ENCODE results near the gene FSTL4. TPM values are rescaled to one million over a fixed set of nuclear protein-coding genes. Genes with fewer than 3 reads are reported as not detected.
"Not testable (repeated sequence)": the region's sequence is repeated elsewhere in the genome, so short reads cannot be mapped to it uniquely, and the experiment has no call there.

The FSTL4 gene
- polyA plus RNA-seq, 2 donors, result 0.67 to 2.1 TPM

- not testable (repeated sequence) for H3K4me3 ChIP-seq (ENCODE audit: low read depth in 1 of 2, low read length in 2 of 2); H3K9me3 ChIP-seq (ENCODE audit: control insufficient read depth in 2 of 2, insufficient read depth in 1 of 2, low read depth in 1 of 2, low read length in 1 of 2); H3K27me3 ChIP-seq (ENCODE audit: control insufficient read depth in 1 of 2, insufficient read depth in 2 of 2, low read length in 2 of 2); H3K36me3 ChIP-seq (ENCODE audit: control insufficient read depth in 2 of 2, insufficient read depth in 2 of 2, low read length in 1 of 2); H3K4me1 ChIP-seq (ENCODE audit: control insufficient read depth in 2 of 2, insufficient read depth in 2 of 2, low read length in 1 of 2); H3K27ac ChIP-seq (ENCODE audit: low read depth in 2 of 2, low read length in 1 of 2)
- 52 to 60% methylated on average over 9 of the region's 9 CpGs for WGBS, 2 donors
These were observed 441.5 kb downstream of the FSTL4 start for GRCh38 chr5:133170756-133171387.

GRCh38 chr5:133164759-133165158, 447.6 kb downstream of the FSTL4 start:
- H3K4me1 ChIP-seq (ENCODE audit: control insufficient read depth in 2 of 2, insufficient read depth in 2 of 2, low read length in 1 of 2), result no peaks in the 10 kb centered on the region
- H3K27me3 ChIP-seq (ENCODE audit: control insufficient read depth in 1 of 2, insufficient read depth in 2 of 2, low read length in 2 of 2), result no peaks in the 10 kb centered on the region
- H3K9me3 ChIP-seq (ENCODE audit: control insufficient read depth in 2 of 2, insufficient read depth in 1 of 2, low read depth in 1 of 2, low read length in 1 of 2), result no peaks in the 10 kb centered on the region
- H3K36me3 ChIP-seq (ENCODE audit: control insufficient read depth in 2 of 2, insufficient read depth in 2 of 2, low read length in 1 of 2), result no peaks in the 10 kb centered on the region
- no peak overlapping the region for H3K4me3 ChIP-seq (ENCODE audit: low read depth in 1 of 2, low read length in 2 of 2)
- WGBS, 2 donors, result 41 to 66% methylated on average over 2 of the region's 2 CpGs
- no peak overlapping the region for H3K27ac ChIP-seq (ENCODE audit: low read depth in 2 of 2, low read length in 1 of 2)

GRCh38 chr5:133163839-133164238, 448.5 kb downstream of the FSTL4 start:
- no peaks in the 10 kb centered on the region for H3K9me3 ChIP-seq (ENCODE audit: control insufficient read depth in 2 of 2, insufficient read depth in 1 of 2, low read depth in 1 of 2, low read length in 1 of 2)
- WGBS, 2 donors, result 94 to 96% methylated on average over 3 of the region's 3 CpGs
- H3K4me3 ChIP-seq (ENCODE audit: low read depth in 1 of 2, low read length in 2 of 2), result no peak overlapping the region
- H3K4me1 ChIP-seq (ENCODE audit: control insufficient read depth in 2 of 2, insufficient read depth in 2 of 2, low read length in 1 of 2), result no peaks in the 10 kb centered on the region
- no peak overlapping the region for H3K27ac ChIP-seq (ENCODE audit: low read depth in 2 of 2, low read length in 1 of 2)
- H3K36me3 ChIP-seq (ENCODE audit: control insufficient read depth in 2 of 2, insufficient read depth in 2 of 2, low read length in 1 of 2), result no peaks in the 10 kb centered on the region
- H3K27me3 ChIP-seq (ENCODE audit: control insufficient read depth in 1 of 2, insufficient read depth in 2 of 2, low read length in 2 of 2), result no peaks in the 10 kb centered on the region

- no peak overlapping the region for H3K27ac ChIP-seq (ENCODE audit: low read depth in 2 of 2, low read length in 1 of 2)
- H3K9me3 ChIP-seq (ENCODE audit: control insufficient read depth in 2 of 2, insufficient read depth in 1 of 2, low read depth in 1 of 2, low read length in 1 of 2), result no peaks in the 10 kb centered on the region
- H3K4me1 ChIP-seq (ENCODE audit: control insufficient read depth in 2 of 2, insufficient read depth in 2 of 2, low read length in 1 of 2), result no peaks in the 10 kb centered on the region
- H3K4me3 ChIP-seq (ENCODE audit: low read depth in 1 of 2, low read length in 2 of 2), result no peak overlapping the region
- WGBS, 2 donors, result 93 to 96% methylated on average over 1 of the region's 1 CpG
- no peaks in the 10 kb centered on the region for H3K27me3 ChIP-seq (ENCODE audit: control insufficient read depth in 1 of 2, insufficient read depth in 2 of 2, low read length in 2 of 2)
- no peaks in the 10 kb centered on the region for H3K36me3 ChIP-seq (ENCODE audit: control insufficient read depth in 2 of 2, insufficient read depth in 2 of 2, low read length in 1 of 2)
These were observed 452.8 kb downstream of the FSTL4 start for GRCh38 chr5:133159543-133159942.

GRCh38 chr5:133155326-133155969, 456.9 kb downstream of the FSTL4 start:
- WGBS, 2 donors, result 71 to 75% methylated on average over 4 of the region's 4 CpGs
- H3K4me3 ChIP-seq (ENCODE audit: low read depth in 1 of 2, low read length in 2 of 2), result no peak overlapping the region

GRCh38 chr5:133154274-133155075, 457.9 kb downstream of the FSTL4 start:
- H3K36me3 ChIP-seq (ENCODE audit: control insufficient read depth in 2 of 2, insufficient read depth in 2 of 2, low read length in 1 of 2), result no peaks in the 10 kb centered on the region
- 89 to 91% methylated on average over 12 of the region's 12 CpGs for WGBS, 2 donors
- no peak overlapping the region for H3K4me3 ChIP-seq (ENCODE audit: low read depth in 1 of 2, low read length in 2 of 2)
- H3K27ac ChIP-seq (ENCODE audit: low read depth in 2 of 2, low read length in 1 of 2), result no peak overlapping the region
- H3K4me1 ChIP-seq (ENCODE audit: control insufficient read depth in 2 of 2, insufficient read depth in 2 of 2, low read length in 1 of 2), result no peaks in the 10 kb centered on the region
- no peaks in the 10 kb centered on the region for H3K27me3 ChIP-seq (ENCODE audit: control insufficient read depth in 1 of 2, insufficient read depth in 2 of 2, low read length in 2 of 2)
- no peaks in the 10 kb centered on the region for H3K9me3 ChIP-seq (ENCODE audit: control insufficient read depth in 2 of 2, insufficient read depth in 1 of 2, low read depth in 1 of 2, low read length in 1 of 2)

More at GRCh38 chr5:133155326-133155969, 456.9 kb downstream of the FSTL4 start:
- no peak overlapping the region for H3K27ac ChIP-seq (ENCODE audit: low read depth in 2 of 2, low read length in 1 of 2)
- no peaks in the 10 kb centered on the region for H3K9me3 ChIP-seq (ENCODE audit: control insufficient read depth in 2 of 2, insufficient read depth in 1 of 2, low read depth in 1 of 2, low read length in 1 of 2)
- no peaks in the 10 kb centered on the region for H3K36me3 ChIP-seq (ENCODE audit: control insufficient read depth in 2 of 2, insufficient read depth in 2 of 2, low read length in 1 of 2)
- no peaks in the 10 kb centered on the region for H3K27me3 ChIP-seq (ENCODE audit: control insufficient read depth in 1 of 2, insufficient read depth in 2 of 2, low read length in 2 of 2)
- no peaks in the 10 kb centered on the region for H3K4me1 ChIP-seq (ENCODE audit: control insufficient read depth in 2 of 2, insufficient read depth in 2 of 2, low read length in 1 of 2)

GRCh38 chr5:133150909-133151544, 461.3 kb downstream of the FSTL4 start:
- 94 to 97% methylated on average over 6 of the region's 6 CpGs for WGBS, 2 donors
- Histone ChIP-seq H3K27me3 (ENCODE audit: control insufficient read depth in 1 of 2, insufficient read depth in 2 of 2, low read length in 2 of 2) (no peaks in the 10 kb centered on the region), H3K27ac (ENCODE audit: low read depth in 2 of 2, low read length in 1 of 2) (no peak overlapping the region), H3K36me3 (ENCODE audit: control insufficient read depth in 2 of 2, insufficient read depth in 2 of 2, low read length in 1 of 2) (no peaks in the 10 kb centered on the region), H3K4me3 (ENCODE audit: low read depth in 1 of 2, low read length in 2 of 2) (no peak overlapping the region), H3K9me3 (ENCODE audit: control insufficient read depth in 2 of 2, insufficient read depth in 1 of 2, low read depth in 1 of 2, low read length in 1 of 2) (no peaks in the 10 kb centered on the region), H3K4me1 (ENCODE audit: control insufficient read depth in 2 of 2, insufficient read depth in 2 of 2, low read length in 1 of 2) (no peaks in the 10 kb centered on the region)

- no peak overlapping the region for H3K27ac ChIP-seq (ENCODE audit: low read depth in 2 of 2, low read length in 1 of 2)
- no peaks in the 10 kb centered on the region for H3K4me1 ChIP-seq (ENCODE audit: control insufficient read depth in 2 of 2, insufficient read depth in 2 of 2, low read length in 1 of 2)
- no peak overlapping the region for H3K4me3 ChIP-seq (ENCODE audit: low read depth in 1 of 2, low read length in 2 of 2)
- no peaks in the 10 kb centered on the region for H3K36me3 ChIP-seq (ENCODE audit: control insufficient read depth in 2 of 2, insufficient read depth in 2 of 2, low read length in 1 of 2)
- 81 to 89% methylated on average over 4 of the region's 4 CpGs for WGBS, 2 donors
- H3K27me3 ChIP-seq (ENCODE audit: control insufficient read depth in 1 of 2, insufficient read depth in 2 of 2, low read length in 2 of 2), result peaks cover 0 to 2% of the 10 kb centered on the region in 2 donors
- peaks cover 0 to 3% of the 10 kb centered on the region in 2 donors for H3K9me3 ChIP-seq (ENCODE audit: control insufficient read depth in 2 of 2, insufficient read depth in 1 of 2, low read depth in 1 of 2, low read length in 1 of 2)
These were observed 463.0 kb downstream of the FSTL4 start for GRCh38 chr5:133149345-133149744.

GRCh38 chr5:133147815-133148567, 464.4 kb downstream of the FSTL4 start:
- Histone ChIP-seq H3K27ac (ENCODE audit: low read depth in 2 of 2, low read length in 1 of 2) (no peak overlapping the region), H3K4me3 (ENCODE audit: low read depth in 1 of 2, low read length in 2 of 2) (no peak overlapping the region), H3K36me3 (ENCODE audit: control insufficient read depth in 2 of 2, insufficient read depth in 2 of 2, low read length in 1 of 2) (no peaks in the 10 kb centered on the region), H3K4me1 (ENCODE audit: control insufficient read depth in 2 of 2, insufficient read depth in 2 of 2, low read length in 1 of 2) (no peaks in the 10 kb centered on the region), H3K9me3 (ENCODE audit: control insufficient read depth in 2 of 2, insufficient read depth in 1 of 2, low read depth in 1 of 2, low read length in 1 of 2) (peaks cover 0 to 6% of the 10 kb centered on the region in 2 donors), H3K27me3 (ENCODE audit: control insufficient read depth in 1 of 2, insufficient read depth in 2 of 2, low read length in 2 of 2) (peaks cover 0 to 2% of the 10 kb centered on the region in 2 donors)
- WGBS, 2 donors, result 90 to 92% methylated on average over 7 of the region's 7 CpGs
